Inflammatory macrophage treated with lipopolysaccharide for 1 hour (primary cell): Measurements from ENCODE around the gene ZBTB4.

Source experiments
- DNase-seq, 2 donors: peaks; one replicate each; pipeline ENCODE4 v3.0.0-alpha.2; 2020 to 2022

The ZBTB4 gene

DNA sequence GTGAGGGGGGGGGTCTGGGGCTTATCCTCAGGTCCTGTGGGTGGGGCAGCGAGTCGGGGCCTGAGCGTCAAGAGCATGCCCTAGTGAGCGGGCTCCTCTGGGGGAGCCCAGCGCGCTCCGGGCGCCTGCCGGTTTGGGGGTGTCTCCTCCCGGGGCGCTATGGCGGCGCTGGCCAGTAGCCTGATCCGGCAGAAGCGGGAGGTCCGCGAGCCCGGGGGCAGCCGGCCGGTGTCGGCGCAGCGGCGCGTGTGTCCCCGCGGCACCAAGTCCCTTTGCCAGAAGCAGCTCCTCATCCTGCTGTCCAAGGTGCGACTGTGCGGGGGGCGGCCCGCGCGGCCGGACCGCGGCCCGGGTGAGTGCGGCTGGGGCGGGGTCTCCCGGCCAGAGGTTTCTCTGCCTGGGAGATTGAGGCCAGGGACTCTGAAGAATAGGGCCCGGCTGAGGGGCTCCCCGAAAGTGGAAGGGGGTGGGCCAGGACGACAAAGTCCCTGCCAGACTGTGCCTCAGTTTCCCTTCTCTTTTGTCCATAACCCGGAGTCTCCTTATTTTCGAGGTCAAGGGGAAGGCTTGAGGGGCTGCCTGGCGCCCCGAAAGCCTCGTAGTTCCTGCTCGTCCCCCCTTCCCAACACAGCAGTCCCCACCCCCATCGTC is 39.8 kb downstream of the ZBTB4 start, which contains the start of gene FGF11:
Gene FGF11 (plus strand): TSS at position 51 of the 651 bp plus-strand sequence. CDS start 109 bp downstream, at position 160.
- no peak for DNase-seq

DNA sequence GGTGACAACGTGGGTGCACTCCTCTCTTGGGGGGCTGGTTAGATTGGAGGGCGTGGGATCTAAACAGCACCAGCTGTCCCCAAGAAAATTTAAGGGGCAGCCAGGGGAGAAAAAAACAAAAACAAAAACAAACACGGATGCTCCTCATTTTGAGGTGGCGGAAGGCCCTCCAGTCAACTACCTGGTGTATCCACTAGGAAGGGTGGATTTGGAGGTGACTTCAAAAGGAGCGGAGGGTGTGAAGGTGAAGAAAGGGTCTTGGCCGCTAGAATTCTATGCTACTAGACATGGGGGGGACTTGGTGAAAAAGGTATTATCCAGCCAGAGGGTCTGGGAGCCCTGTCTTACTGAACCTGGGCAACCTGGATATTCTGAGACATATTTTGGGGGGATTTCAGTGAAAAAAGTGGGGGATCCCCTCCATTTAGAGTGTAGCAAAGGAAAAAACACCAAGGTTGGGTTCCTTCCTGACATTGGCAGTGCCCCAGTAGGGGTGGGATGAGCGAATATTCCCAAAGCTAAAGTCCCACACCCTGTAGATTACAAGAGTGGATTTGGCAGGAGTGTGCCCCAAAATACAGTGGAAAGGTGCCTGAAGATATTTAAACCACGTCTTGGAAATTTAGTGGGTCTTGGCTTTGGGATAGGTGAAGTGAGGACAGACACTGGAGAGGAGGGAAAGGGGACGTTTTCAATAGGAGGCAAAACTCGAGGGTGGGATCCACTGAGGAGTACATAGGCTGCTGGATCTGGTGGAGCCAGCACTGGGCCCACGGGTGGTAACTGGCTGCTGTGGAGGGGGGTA is 40.6 kb downstream of the ZBTB4 start:
- DNase-seq = no peak

DNA sequence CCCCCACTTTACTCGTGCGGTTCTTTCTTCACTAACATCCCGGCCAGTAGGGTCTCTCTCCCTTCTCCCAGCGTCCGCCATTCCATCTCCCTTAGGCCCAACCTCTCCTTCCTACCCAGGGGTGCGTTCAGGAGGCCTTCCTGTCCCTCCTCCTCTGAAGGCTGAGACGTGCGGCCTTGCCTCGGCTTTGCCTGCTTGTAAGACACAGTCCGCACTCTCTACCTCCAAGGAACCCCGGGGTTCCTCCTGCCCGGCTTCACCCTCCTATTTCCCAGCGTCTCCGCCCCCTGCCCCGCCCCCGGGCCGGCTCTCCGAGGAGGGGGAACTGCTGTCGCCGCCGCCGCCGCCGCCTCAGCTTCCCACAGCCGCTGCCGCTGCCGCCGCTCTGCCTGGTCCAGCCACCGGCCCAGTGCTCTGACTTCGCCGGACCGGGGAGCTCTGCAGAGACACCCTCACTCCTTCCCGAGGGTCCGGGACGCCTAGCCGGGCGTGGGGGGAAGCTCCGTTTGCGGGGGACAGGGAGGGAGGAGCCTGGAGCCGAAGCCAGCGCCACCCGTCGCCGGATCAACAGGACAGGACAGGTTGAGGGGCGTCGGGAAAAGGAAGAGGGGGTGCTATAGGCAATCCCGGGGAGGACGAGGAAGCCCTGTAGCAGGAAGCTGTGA is 41.3 kb downstream of the ZBTB4 start:
- DNase-seq = peak in 1 of 2 donors; percentile 57

DNA sequence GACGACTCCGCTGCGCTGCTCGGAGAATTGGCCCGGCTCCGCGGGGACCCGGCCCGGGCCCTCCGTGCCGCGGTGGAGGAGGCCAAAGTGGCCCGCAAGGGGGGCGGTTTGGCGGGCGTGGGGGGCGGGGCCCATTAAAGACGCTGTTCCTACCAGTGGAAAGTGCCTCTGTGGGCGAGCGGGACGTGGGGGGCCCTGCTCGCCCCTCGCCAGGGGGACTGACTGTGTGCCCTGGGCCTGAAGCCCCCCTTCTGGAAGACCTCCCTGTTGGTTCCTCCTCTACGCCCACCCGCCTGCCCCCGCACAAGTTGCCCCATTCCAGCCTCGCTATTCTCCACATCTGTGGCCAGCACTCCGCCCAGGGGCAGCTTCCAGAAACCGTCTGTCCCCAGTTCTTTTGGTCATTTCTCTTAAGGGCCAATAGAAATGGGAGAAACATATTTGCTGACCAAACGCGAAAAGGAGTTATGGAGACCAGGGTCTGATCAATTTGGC is 42.0 kb downstream of the ZBTB4 start:
- DNase-seq = no peak

DNA sequence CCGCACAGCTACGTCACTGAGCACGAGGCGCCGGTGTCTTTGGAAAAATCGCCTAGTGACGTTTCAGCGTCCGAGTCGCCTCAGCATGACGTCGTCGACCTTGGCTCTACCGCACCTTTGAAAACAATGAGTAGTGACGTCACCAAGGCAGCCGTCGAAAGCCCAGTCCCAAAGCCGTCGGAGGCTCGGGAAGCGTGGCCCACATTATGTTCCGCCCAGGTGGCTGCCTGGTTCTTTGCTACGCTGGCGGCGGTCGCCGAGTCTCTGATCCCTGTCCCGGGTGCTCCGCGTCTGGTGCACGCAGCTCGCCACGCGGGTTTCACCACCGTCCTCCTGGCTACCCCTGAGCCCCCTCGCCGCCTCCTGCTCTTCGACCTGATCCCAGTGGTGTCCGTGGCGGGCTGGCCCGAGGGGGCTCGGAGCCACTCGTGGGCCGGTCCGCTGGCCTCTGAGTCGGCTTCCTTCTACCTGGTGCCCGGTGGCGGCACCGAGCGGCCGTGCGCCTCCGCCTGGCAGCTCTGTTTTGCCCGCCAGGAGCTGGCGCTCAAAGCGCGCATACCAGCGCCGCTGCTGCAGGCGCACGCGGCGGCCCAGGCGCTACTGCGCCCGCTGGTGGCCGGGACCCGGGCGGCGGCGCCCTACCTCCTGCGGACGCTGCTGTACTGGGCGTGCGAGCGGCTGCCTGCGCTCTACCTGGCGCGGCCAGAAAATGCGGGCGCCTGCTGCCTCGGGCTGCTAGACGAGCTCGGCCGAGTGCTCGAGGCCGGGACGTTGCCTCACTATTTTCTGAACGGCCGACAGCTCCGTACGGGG is 42.7 kb downstream of the ZBTB4 start:
- DNase-seq = peak; percentile 69 to 75

DNA sequence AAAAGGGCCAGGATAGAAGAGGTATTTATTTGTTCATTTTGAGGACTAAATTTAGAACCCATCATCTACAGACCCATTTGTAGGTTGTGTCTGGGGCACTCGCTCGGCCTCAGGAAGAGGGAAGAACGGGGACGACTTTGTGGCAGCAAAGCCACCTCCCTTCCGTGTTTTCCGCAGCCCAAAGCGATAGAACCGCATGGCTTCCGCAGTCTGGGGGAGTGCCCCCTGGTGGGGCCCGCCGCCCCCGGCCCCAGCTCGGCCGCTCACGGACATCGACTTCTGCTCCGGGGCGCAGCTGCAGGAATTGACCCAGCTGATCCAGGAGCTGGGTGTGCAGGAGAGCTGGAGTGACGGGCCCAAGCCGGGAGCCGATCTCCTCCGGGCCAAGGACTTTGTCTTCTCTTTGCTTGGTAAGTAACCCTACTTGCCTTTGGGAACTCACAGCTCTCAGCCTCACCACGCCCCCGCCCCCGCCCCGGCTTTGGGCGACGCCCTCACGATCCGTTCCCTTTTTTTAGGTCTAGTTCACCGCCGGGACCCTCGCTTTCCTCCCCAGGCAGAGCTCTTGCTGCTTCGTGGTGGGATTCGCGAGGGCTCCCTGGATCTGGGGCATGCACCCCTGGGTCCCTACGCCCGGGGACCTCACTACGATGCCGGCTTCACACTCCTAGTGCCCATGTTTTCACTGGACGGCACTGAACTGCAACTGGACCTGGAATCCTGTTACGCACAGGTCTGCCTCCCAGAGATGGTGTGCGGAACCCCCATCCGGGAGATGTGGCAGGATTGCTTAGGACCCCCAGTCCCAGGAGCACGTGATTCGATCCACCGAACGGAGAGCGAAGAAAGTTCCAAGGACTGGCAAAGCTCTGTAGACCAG is 43.5 kb downstream of the ZBTB4 start:
- peak; percentile 50 to 75 for DNase-seq

DNA sequence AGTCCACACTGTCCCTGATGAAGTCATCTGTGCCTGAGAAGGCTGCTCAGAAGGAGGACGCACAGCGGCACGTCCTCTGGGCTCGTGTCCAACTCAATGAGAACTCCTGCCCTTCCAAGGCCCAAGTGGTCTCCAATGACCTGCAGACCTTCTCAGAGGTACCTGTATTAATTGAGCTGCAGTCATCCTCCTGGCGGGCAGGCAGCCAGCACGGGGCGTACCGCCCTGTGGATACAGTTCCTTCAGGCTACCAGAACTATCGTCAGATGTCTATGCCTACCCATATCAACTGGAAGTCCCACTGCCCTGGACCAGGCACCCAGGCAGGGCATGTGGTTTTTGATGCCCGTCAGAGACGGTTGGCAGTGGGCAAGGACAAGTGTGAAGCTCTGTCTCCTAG is 47.1 kb downstream of the ZBTB4 start:
- no peak for DNase-seq

DNA sequence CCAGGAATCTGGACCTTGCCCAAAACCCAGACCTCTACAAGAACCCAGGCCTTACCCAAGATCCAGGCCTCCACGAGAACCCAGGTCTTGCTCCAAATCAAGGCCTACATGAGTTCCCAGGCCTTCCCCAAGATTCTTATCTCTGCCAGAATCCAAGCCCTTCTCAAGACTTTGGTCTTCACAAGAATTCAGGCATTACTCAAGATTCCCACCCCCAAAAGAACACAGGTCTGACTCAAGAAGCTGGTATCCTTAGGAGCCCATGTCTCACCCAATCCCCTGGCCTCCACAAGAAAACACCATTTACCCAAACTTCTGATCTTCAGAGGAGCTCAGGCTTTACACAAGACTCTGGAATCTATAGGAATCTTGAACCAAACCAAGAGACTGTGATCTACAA is 48.2 kb downstream of the ZBTB4 start:
- DNase-seq = no peak

DNA sequence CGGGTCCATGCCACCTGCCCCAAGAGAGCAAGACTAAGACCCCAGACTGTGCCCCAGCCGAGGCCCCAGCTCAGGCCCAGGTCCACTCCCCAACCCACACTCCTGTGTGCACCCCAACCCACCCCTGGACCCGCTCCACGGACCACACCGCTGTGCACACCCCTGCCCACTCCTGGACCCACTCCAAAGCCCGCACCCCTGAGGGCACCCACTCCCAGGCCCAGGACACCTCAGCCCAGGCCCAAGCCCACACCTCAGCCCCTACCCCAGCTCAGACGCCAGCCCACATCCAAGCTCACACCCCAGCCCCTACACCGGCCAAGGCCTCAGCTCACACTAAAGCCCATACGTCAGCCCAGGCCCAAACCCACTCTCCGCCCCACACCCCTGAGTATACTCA is 49.7 kb downstream of the ZBTB4 start:
- no peak for DNase-seq

DNA sequence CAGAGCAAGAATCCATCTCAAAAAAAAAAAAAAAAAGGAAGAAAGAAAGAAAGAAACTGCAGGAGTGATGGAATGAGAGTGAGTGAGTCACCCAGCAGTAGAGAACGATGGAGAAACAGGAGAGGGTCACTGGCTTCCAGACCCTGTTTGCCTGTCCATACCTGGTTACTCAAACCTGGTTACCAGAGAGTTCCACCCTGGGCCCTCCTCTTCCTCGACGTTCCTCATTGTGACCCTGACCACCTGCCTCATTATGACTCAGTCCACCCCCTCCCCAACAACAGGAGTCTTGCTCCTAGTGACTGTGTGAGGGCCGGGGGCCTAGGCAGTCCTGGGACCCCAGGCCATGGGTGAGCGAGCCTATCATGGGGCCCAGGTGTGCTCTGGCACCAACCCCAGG is 50.9 kb downstream of the ZBTB4 start, which contains the start of gene SPEM3:
Gene SPEM3 (plus strand): TSS at position 301 of the 400 bp plus-strand sequence. CDS start 46 bp downstream, at position 347.
- DNase-seq = no peak

DNA sequence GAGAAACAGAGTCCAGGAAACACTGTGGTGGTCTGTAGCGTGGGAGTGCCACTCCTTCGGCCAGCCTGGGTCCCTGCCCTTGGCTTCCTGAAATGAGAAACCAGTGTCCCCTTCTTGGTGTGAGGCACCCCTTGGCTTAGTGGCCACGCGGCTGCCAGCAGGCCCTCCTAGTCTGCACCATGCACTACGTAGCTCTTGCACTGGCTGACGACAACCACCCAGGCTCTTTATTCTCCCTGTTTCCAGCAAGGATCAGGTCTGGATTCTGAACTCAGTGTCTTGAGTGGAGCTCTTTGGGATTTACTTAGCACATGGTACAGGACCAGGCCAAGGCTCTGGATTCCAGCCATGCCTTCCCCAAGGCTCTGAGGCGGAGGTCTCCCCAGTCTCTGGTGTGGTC is 51.9 kb downstream of the ZBTB4 start:
- DNase-seq = no peak

DNA sequence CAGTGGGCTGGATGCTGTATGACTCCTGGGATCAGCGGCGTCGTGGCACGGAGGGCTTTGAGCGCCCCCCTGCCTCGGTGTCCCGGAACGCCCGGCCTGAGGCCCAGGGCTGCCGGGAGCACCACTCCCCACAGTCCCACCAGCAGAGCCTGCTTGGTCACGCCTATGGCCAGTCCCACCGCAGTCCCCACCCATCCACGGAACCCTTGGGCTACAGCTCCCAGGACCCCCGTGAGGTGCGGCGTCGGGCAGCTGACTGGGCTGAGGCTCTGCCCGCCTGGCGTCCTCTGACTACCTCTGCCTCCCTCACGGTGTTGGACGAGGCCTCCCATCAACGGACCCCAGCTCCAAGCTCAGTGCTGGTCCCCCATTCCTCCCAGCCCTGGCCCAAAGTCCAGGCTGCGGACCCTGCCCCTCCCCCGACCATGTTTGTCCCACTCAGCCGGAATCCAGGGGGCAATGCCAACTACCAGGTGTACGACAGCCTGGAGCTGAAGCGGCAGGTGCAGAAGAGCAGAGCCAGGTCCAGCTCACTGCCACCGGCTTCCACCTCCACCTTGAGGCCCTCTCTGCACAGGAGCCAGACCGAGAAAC is 52.4 kb downstream of the ZBTB4 start:
- no peak for DNase-seq

DNA sequence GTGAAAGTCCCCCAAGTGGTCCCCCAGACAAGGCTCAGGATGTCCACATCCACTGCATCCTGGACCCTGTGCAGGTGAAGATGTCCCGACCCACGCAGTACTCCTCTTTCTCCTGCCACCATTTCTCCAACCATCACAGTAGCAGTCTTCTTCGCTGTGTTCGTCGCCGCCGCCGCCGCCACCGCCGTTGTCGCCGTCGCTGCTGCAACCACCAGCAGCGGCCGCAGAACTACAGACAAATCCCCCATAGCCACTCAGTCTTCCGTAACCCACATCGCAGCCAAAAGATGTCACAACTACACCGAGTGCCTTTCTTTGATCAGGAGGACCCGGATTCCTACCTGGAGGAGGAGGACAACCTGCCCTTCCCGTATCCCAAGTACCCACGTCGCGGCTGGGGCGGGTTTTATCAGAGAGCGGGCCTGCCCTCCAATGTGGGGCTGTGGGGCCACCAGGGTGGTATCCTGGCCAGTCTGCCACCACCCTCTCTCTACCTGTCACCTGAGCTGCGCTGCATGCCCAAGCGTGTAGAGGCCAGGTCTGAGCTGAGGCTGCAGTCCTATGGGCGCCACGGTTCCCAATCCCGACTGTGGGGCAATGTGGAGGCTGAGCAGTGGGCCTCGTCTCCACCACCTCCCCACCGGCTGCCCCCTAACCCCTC is 53.1 kb downstream of the ZBTB4 start:
- no peak for DNase-seq

DNA sequence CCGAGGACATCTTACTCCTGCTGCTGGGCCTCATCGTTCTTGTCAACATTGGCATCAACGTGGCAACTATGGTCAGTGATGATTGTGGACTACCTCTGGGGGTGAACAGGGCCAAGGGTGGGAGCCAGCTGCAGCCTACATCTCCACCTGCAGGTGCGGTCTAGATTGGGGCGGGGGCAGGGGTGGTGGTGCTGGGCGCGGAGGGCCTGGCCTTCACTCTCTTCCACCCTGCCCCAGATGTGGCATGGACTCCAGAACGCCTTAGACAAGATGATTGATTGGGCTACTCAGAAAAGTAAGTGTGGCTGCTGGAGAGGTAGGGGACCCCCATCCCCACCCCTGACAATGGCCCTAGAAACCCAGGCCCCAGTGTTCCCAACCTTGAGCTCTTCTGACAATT is 53.7 kb downstream of the ZBTB4 start:
- DNase-seq = no peak

DNA sequence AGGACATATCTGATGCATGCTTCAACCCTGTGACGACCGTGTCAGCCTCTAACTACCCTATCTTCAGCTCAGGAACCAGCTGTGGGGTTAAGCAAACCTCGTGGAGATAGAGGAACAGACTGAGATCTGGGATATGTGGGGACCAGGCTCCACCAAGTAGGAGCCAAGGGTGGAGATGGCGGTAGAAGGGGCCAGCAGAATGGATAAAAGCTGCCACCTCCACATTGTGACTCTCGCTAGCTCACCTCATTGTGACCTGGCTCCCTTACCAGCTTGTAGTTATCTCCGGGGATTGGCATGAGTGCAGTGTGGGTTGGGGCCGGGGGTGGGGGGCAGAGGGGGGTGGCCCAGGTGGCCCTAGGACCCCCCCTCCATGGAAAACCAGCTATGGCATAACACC is 54.1 kb downstream of the ZBTB4 start, which contains the start of gene SPEM2:
Gene SPEM2 (plus strand): TSS at position 301 of the 400 bp plus-strand sequence. CDS start 73 bp downstream, at position 374.
- no peak for DNase-seq

DNA sequence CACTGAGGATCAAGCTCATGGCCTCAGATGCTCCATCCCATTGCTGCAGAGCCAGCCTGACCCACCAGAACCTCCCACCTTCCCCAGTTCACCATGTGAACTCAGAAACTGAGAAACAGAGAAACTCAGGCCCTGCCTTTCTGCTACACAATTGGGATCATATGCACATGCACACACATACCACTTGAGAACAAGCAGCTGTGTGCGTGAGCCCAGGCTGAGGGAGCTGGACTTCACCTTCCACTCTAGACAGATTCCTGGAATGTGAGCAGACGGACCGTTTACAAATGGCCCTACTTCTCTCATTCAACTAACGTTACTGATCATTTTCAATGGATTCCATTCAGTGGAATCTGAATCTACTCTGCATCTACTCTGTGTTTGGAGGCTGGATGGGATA is 55.8 kb downstream of the ZBTB4 start:
- DNase-seq = no peak

DNA sequence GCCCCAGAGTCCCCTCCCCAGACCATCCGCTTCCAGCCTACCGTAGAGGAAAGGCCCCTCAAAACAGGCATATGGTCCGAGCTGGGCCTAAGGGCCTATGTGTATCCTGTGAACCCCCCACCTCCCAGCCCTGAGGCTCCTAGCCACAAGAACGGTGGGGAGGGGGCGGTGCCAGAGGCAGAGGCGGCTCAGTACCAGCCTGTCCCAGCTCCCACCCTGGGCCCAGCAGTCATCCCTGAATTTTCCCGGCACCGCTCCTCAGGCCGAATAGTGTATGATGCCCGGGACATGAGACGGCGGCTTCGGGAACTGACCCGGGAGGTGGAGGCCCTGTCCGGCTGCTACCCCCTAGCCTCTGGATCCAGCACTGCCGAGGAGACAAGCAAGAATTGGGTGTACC is 58.2 kb downstream of the ZBTB4 start:
- DNase-seq = no peak

DNA sequence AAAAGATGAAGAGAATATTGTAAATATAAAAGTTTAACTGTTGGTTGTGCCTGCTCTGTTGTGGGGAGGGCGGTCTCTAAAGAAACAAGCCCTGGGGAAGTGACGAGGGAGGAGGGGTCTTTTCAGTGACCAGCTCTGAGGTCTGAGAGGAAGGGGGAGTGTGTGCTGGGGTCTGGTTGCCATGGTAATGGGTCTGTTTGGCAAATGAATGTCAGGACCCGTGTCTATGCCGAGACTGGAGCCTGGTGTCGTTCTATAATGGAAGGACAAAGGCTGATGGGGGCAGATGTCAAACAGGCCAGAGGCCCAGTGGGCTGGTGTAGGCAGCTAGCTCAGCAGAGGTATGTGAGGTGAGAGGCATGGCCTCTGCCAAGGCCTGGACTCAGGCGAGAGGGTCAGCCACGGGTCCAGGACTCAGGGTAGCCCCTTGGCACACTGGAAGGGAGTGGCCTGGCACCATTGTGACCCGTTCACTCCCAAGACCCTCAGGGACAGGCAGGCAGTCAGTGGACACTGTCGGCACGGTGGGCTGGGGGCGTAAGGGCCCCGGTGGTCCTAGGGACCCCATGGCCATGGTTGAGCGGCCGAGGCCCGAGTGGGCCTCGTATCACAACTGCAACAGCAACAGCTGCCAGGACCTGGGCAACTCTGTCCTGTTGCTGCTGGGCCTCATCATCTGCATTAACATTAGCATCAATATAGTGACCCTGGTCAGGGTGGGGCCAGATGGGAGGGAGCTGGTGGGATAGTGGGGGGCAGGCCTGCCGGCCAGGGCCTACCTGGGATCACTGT is 59.4 kb downstream of the ZBTB4 start, which contains the start of gene SPEM1:
Gene SPEM1 (plus strand): TSS at position 506 of the 792 bp plus-strand sequence. CDS start 61 bp downstream, at position 567.
- no peak for DNase-seq

DNA sequence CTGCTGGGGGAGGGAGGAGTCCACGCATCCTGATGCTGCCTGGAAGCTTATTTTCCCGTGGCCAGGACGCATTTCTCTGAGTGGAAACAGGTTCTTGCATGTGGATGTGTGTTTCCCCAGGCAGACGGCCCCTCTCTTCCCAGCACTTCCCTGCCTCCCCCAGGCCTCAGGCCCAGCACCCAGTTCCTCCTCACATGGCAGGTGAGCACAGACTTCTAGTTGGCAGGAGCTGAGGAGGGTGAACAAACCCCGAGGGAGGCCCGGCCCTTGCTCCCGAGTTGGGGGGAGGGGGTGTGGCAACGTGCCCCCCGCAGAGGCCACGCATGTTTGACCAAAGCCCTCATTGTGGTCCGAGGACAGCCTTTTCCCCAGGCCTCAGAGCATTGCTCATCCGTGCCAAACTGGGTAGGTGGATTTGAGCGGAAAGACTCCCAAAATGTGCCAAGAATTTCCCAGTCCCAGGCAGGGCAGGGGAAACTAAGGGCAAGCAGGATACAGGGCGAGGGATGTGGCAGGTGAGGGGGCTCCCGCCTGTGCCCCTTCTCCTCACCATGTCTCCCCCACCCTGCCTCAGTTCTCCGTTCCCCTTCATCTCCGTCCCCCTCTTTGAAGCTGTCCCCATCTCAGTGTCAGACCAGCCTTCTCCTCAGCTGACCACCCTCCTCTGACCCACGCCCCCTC is 60.8 kb downstream of the ZBTB4 start:
- DNase-seq = no peak
